HS-5 (cell line): ENCODE data around the gene RTKN.

Experiments
- DNase-seq: peaks from one replicate; pipeline ENCODE4 v3.0.0-alpha.2; 2012; ENCODE audit warnings: low read depth

RTKN gene

DNA sequence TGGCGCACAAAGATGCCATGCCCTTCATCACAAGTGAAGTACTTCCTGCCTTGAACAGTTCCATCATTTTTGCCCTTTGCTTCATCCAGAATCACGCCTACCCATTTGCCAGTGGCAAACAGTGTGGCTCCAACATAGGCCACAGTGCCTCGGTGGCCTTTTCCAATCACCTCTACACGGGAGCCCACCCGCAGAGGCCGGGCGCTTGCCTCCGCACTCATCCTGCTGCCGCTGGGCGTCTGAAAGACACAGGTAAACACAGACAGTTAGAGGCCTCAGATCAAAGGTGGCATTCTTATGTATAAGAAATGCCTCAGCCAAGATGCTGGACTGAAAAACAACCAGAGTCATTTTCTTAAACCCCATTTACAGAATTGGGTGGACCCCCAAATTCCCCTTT is 63.7 kb downstream of the RTKN start:
- no peak for DNase-seq

- no peak for DNase-seq
These were observed 65.9 kb downstream of the RTKN start for GRCh38 chr2:74375838-74376237.
